CD4-positive, CD25-positive, alpha-beta regulatory T cell (primary cell): ENCODE measurements around the gene C1orf21. TPM values are rescaled to one million over a fixed set of nuclear protein-coding genes. Genes with fewer than 3 reads are reported as not detected.
A peak's percentile ranks its signal among the peaks of the same experiment; 100 is the strongest.

ENCODE experiments used
- ATAC-seq, 2 donors: fragments of 150-1000 bp; cut with Tn5 transposase; one replicate each; pipeline ENCODE4 v1.10.0; 2021; ENCODE audit warnings: low read depth in 2 of 2, moderate number of reproducible peaks in 2 of 2, moderate library complexity in 1 of 2
- DNase-seq, 3 donors: peaks; one replicate each; pipeline versions ENCODE4 v3.0.0 to v3.0.0-alpha.2; 2012 to 2022; ENCODE audit warnings: mixed read lengths in 1 of 3
- H3K27ac ChIP-seq: one replicate; pipeline ENCODE4 v1.7.0; 2013; ENCODE audit warnings: mild to moderate bottlenecking, low read length; ENCODE audit not compliant: insufficient read depth, poor library complexity, severe bottlenecking
- H3K27me3 ChIP-seq: one replicate; pipeline ENCODE4 v1.7.0; 2013; ENCODE audit warnings: low read length; ENCODE audit not compliant: control insufficient read depth, insufficient read depth
- H3K36me3 ChIP-seq: one replicate; pipeline ENCODE4 v1.7.0; 2013; ENCODE audit warnings: mild to moderate bottlenecking, low read length, moderate library complexity; ENCODE audit not compliant: control insufficient read depth, insufficient read depth
- H3K4me1 ChIP-seq: 2 replicates; pipeline ENCODE4 v1.7.0; 2013; ENCODE audit warnings: mild to moderate bottlenecking, low read length; ENCODE audit not compliant: insufficient read depth, control insufficient read depth, poor library complexity, severe bottlenecking
- H3K4me3 ChIP-seq: one replicate; pipeline ENCODE4 v1.7.0; 2013; ENCODE audit warnings: low read depth, mild to moderate bottlenecking, low read length, moderate library complexity
- H3K9me3 ChIP-seq, 2 experiments: 1 replicate in 1 of 2; 2 replicates in 1 of 2; pipeline ENCODE4 v1.7.0; 2013; ENCODE audit warnings: low read length in 2 of 2, mild to moderate bottlenecking in 1 of 2, moderate library complexity in 1 of 2; ENCODE audit not compliant: control insufficient read depth in 2 of 2
- H3K27ac Mint-ChIP-seq, 3 donors: one replicate each; pipeline ENCODE4 v1.8.0; 2020 to 2022; ENCODE audit warnings: mild to moderate bottlenecking in 3 of 3, mixed read lengths in 3 of 3, moderate library complexity in 2 of 3
- H3K27me3 Mint-ChIP-seq: one replicate; pipeline ENCODE4 v1.8.0; 2022; ENCODE audit warnings: mild to moderate bottlenecking, mixed read lengths
- H3K36me3 Mint-ChIP-seq: one replicate; pipeline ENCODE4 v1.8.0; 2020; ENCODE audit warnings: mixed read lengths
- H3K4me1 Mint-ChIP-seq, 4 donors: one replicate each; pipeline ENCODE4 v1.8.0; 2020 to 2022; ENCODE audit warnings: mixed read lengths in 4 of 4, mild to moderate bottlenecking in 1 of 4
- H3K4me3 Mint-ChIP-seq, 4 donors: one replicate each; pipeline ENCODE4 v1.8.0; 2020 to 2022; ENCODE audit warnings: mild to moderate bottlenecking in 4 of 4, mixed read lengths in 4 of 4, moderate library complexity in 3 of 4
- H3K9me3 Mint-ChIP-seq, 7 donors: one replicate each; pipeline ENCODE4 v1.8.0; 2020 to 2022; ENCODE audit warnings: mixed read lengths in 7 of 7, mild to moderate bottlenecking in 3 of 7, moderate library complexity in 2 of 7
- polyA plus RNA-seq, 4 donors: library from polyadenylated mRNA; unstranded; fragments of 300-500 nt; fragmentation: Illumina TruSeq; gene quantifications; one replicate each; pipeline ENCODE4 v1.2.3, GENCODE V29; 2021
- total RNA-seq: library from RNA; stranded (reverse); gene quantifications from one replicate; pipeline ENCODE4 v1.2.3, GENCODE V29; 2022

C1orf21 gene
- total and polyA plus RNA-seq, 5 donors from 2014 or later = 0.05 to 0.59 TPM; not detected in 3

GRCh38 chr1:184673305-184673704 lies 286.5 kb downstream of the C1orf21 start:
- ATAC-seq = no peak
- H3K27me3 Mint-ChIP-seq = peaks cover 64% of the 10 kb centered on the region
- peaks cover 19% of the 10 kb centered on the region for H3K27me3 ChIP-seq

GRCh38 chr1:184677344-184677743 lies 290.5 kb downstream of the C1orf21 start:
- Histone ChIP-seq H3K27me3 (peaks cover 8% of the 10 kb centered on the region), H3K4me1 (no peaks in the 10 kb centered on the region), H3K9me3 (peaks cover 0 to 5% of the 10 kb centered on the region in 2 experiments), H3K4me3 (no peak overlapping the region), H3K36me3 (no peaks in the 10 kb centered on the region), H3K27ac (no peak overlapping the region)
- DNase-seq (no peak), ATAC-seq (no peak)
- Mint-ChIP-seq H3K9me3 (peaks cover 3 to 15% (median 6%) of the 10 kb centered on the region in 7 donors), H3K27me3 (peaks cover 45% of the 10 kb centered on the region), H3K4me1 (no peaks in the 10 kb centered on the region), H3K4me3 (no peak overlapping the region), H3K36me3 (peaks cover 6% of the 10 kb centered on the region), H3K27ac (peak overlapping the region in 1 of 3 donors; percentile 49)

More at GRCh38 chr1:184673305-184673704, 286.5 kb downstream of the C1orf21 start:
- H3K9me3 ChIP-seq = no peaks in the 10 kb centered on the region
- Mint-ChIP-seq H3K4me1 (no peaks in the 10 kb centered on the region), H3K36me3 (no peaks in the 10 kb centered on the region), H3K27ac (no peak overlapping the region), H3K4me3 (no peak overlapping the region), H3K9me3 (peaks cover 0 to 7% (median 2%) of the 10 kb centered on the region in 7 donors)
- DNase-seq = no peak
- H3K27ac ChIP-seq = no peak overlapping the region
- H3K4me3 ChIP-seq = no peak overlapping the region
- H3K36me3 ChIP-seq = no peaks in the 10 kb centered on the region
- no peaks in the 10 kb centered on the region for H3K4me1 ChIP-seq
